ENCODE measurements around the gene MACROH2A2. TPM values are rescaled to one million over a fixed set of nuclear protein-coding genes. Genes with fewer than 3 reads are reported as not detected.
A peak's percentile ranks its signal among the peaks of the same experiment; 100 is the strongest.

MACROH2A2 gene
- total and polyA plus RNA-seq, 2 of the 8 experiments (the other 6 are each of a cell fraction or from before 2014, with no cell fraction given) = 7.9 to 9.3 TPM

DNA sequence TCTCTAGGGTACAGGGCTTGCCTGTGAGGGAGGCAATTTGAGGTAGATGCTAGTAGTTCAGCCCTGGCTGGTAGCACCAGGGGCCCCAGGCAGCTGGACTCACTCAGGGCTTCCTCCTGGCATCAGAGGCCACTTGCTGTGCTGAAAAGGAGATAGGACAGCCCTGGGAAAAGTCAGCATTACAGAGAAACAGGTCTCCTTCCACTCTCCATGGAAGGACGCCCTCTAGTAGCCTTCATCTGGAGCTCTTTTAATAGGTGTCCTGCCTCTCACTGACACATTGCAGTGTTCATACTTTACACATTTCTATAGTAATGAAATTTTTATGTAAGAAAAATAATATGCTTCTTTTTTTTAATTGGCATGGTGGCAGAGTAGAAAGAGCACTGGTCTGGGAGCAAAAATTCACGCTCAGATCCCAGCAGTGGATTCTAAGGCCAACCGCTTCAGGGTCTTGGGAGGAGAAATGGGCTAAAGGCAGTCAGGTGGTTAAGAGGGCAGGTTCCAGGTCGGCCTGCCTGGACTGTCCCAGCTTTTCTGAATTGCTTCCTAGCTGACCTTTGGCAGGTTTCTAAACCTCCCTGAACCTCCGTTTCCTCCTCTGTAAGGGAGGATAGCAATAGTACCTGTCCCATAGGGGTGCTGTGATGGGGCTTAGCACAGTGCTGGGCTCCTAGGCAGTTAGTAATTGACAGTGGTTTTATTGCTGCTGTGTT lies 44.2 kb downstream of the MACROH2A2 start:
- H3K4ac ChIP-seq (replicated peaks; ENCODE audit: insufficient read length, low read depth, low read length) = no peak overlapping the region
- H2BK20ac ChIP-seq (ENCODE audit: low read length) = no peak overlapping the region
- H3K27ac ChIP-seq (ENCODE audit: low read depth, low read length) = no peak overlapping the region; the same call in 1 of the 2 replicates
- CTCF ChIA-PET (ENCODE audit: partially characterized antibody) = interaction anchor here (0.6 to 9.6 kb wide), 9 partner anchors 10 to 433 kb away, joined by 3 to 90 read pairs (median 4); partner anchors contain the start of gene TYSND1
- H3K56ac ChIP-seq (replicated peaks; ENCODE audit: insufficient read length, low read depth, low read length) = no peak overlapping the region
- H3K36me3 ChIP-seq (ENCODE audit: control insufficient read depth in 2 of 4, insufficient read depth in 4 of 4, low read length in 3 of 4) = no peaks in the 10 kb centered on the region
- no peak overlapping the region for H2BK120ac ChIP-seq (replicated peaks; ENCODE audit: low read depth, low read length)
- no peak for FAIRE-seq
- H3K79me2 ChIP-seq (ENCODE audit: control insufficient read depth in 1 of 2, insufficient read depth in 2 of 2, low read length in 2 of 2) = no peaks in the 10 kb centered on the region
- no peak overlapping the region for H3K23ac ChIP-seq (ENCODE audit: insufficient read length)
- H2BK5ac ChIP-seq (ENCODE audit: low read depth, low read length) = no peak overlapping the region
- H2AK5ac ChIP-seq (ENCODE audit: low read depth, low read length) = no peak overlapping the region
- H4K20me1 ChIP-seq (replicated peaks in 1 of 2; ENCODE audit: control insufficient read depth in 1 of 2, insufficient read depth in 2 of 2, low read length in 2 of 2) = no peaks in the 10 kb centered on the region
- H3K9me3 ChIP-seq (ENCODE audit: insufficient read depth in 2 of 2, low read depth in 1 of 2, low read length in 1 of 2) = no peaks in the 10 kb centered on the region
- H2AFZ ChIP-seq (ENCODE audit: low read length) = no peak overlapping the region
- WGBS, 2 experiments (ENCODE audit: extremely low coverage in 1 of 2, insufficient coverage in 1 of 2, insufficient read length in 1 of 2, insufficient replicate concordance in 2 of 2, low coverage in 1 of 2, low lambda C conversion rate in 2 of 2, missing lambda C conversion rate in 1 of 2) = 86% methylated on average over 5 of the region's 5 CpGs; no CpG with 5 or more reads in 1 of the 2 experiments
- H4K8ac ChIP-seq (ENCODE audit: extremely low read depth, insufficient read depth, low read length) = no peak overlapping the region
- H3K4me3 ChIP-seq (ENCODE audit: extremely low read depth in 1 of 4, insufficient read depth in 2 of 4, low read depth in 3 of 4, low read length in 4 of 4) = no peak overlapping the region
- DNase-seq (ENCODE audit: low read depth in 1 of 2, low spot score in 2 of 2) = no peak
- H3K23me2 ChIP-seq (ENCODE audit: low read depth, low read length) = no peaks in the 10 kb centered on the region
- H3K14ac ChIP-seq (ENCODE audit: insufficient read length) = no peak overlapping the region
- H3K27me3 ChIP-seq (replicated peaks in 1 of 4; ENCODE audit: control insufficient read depth in 3 of 4, extremely low read depth in 1 of 4, insufficient read depth in 3 of 4, low read length in 3 of 4) = no peaks in the 10 kb centered on the region; a peak in 1 of 7 replicates
- no peak overlapping the region for H4K91ac ChIP-seq (replicated peaks; ENCODE audit: insufficient read length, low read length)
- no peaks in the 10 kb centered on the region for H3K4me1 ChIP-seq (replicated peaks in 1 of 4; ENCODE audit: control insufficient read depth in 3 of 4, insufficient read depth in 4 of 4, low read length in 3 of 4)
- 0 out of 4 replicates have a peak, but pooled peaks of 1 of the 2 experiments have one; percentile 5 for TF ChIP-seq RAD21 (IDR thresholded peaks at IDR 0.05 in 1 of 2, conservative IDR thresholded peaks at IDR 0.05 in 1 of 2; ENCODE audit: low read depth in 2 of 2, low read length in 2 of 2)
- no peak for TF ChIP-seq CTBP2 (IDR thresholded peaks at IDR 0.05; ENCODE audit: borderline replicate concordance, insufficient read depth, insufficient read length, low read length)
- H2BK15ac ChIP-seq (ENCODE audit: low read length) = no peak overlapping the region
- H4K5ac ChIP-seq (ENCODE audit: insufficient read length, low read depth, low read length) = no peak overlapping the region
- no peaks in the 10 kb centered on the region for H3K79me1 ChIP-seq (ENCODE audit: low read depth, low read length)
- POLR2A ChIA-PET (ENCODE audit: partially characterized antibody) = interaction anchor here (1.5 kb wide), 1 partner anchor 21 kb away, joined by 4 read pairs; no protein-coding TSS in a partner anchor
- no peak overlapping the region for H3K9ac ChIP-seq (replicated peaks in 1 of 4; ENCODE audit: extremely low read depth in 1 of 4, low read depth in 3 of 4, low read length in 3 of 4)
- no peak overlapping the region for H3K18ac ChIP-seq (ENCODE audit: extremely low read depth, low read length)
- H2BK12ac ChIP-seq (ENCODE audit: low read depth, low read length) = no peak overlapping the region
- no peak overlapping the region for H3K4me2 ChIP-seq (ENCODE audit: insufficient read depth in 1 of 2, low read depth in 2 of 2, low read length in 2 of 2)
